ENCODE results near the gene UROC1. TPM values are rescaled to one million over a fixed set of nuclear protein-coding genes. Genes with fewer than 3 reads are reported as not detected.

Gene UROC1
- total RNA-seq, 1 experiment from 2014 or later: not detected

DNA sequence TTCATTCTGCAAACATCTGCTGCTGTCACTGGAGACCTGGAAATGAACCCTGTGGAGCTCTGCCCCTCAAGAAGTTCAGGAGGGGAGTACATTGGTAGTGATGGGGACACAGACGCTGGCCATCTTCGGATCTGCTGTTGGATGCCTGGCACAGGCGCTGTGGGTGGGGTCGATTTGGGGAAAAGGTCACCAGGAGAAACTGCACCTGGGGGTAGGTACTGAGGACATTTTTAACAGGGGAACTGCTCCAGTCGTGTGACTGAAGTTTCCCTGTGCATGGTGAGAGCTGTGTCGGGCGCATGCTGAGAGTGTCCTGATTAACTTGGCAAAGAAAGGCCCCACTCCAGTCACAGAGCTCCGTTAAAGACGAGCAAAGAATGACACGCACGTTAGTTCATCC, 3.4 kb downstream of the UROC1 start:
- no peaks in the 10 kb centered on the region for H3K27me3 Mint-ChIP-seq (ENCODE audit: low read depth)
- H3K9me3 ChIP-seq (ENCODE audit: control insufficient read depth, low read depth, low read length): no peaks in the 10 kb centered on the region
- no peak overlapping the region for H2BK12ac ChIP-seq (ENCODE audit: insufficient read length, low read depth, low read length)
- no peak overlapping the region for H3K4me2 ChIP-seq (ENCODE audit: insufficient read depth, insufficient read length, low read length)
- H3K79me1 ChIP-seq (ENCODE audit: insufficient read depth, low read depth, low read length, poor library complexity, severe bottlenecking): no peaks in the 10 kb centered on the region
- H3K14ac ChIP-seq (ENCODE audit: insufficient read depth, low read length): no peak overlapping the region
- TF ChIP-seq, protein P1, sequence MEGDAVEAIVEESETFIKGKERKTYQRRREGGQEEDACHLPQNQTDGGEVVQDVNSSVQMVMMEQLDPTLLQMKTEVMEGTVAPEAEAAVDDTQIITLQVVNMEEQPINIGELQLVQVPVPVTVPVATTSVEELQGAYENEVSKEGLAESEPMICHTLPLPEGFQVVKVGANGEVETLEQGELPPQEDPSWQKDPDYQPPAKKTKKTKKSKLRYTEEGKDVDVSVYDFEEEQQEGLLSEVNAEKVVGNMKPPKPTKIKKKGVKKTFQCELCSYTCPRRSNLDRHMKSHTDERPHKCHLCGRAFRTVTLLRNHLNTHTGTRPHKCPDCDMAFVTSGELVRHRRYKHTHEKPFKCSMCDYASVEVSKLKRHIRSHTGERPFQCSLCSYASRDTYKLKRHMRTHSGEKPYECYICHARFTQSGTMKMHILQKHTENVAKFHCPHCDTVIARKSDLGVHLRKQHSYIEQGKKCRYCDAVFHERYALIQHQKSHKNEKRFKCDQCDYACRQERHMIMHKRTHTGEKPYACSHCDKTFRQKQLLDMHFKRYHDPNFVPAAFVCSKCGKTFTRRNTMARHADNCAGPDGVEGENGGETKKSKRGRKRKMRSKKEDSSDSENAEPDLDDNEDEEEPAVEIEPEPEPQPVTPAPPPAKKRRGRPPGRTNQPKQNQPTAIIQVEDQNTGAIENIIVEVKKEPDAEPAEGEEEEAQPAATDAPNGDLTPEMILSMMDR (conservative IDR thresholded peaks at IDR 0.05): no peak
- no peak overlapping the region for H2BK120ac ChIP-seq (ENCODE audit: low read depth, low read length, poor library complexity, severe bottlenecking)
- H2BK5ac ChIP-seq (ENCODE audit: insufficient read length, low read length): no peak overlapping the region
- no peak overlapping the region for H3K27ac Mint-ChIP-seq
- H3K36me3 Mint-ChIP-seq (ENCODE audit: insufficient read depth in 1 of 3, low read depth in 3 of 3): no peaks in the 10 kb centered on the region
- H3K27ac ChIP-seq (ENCODE audit: insufficient read length, low read depth, low read length): no peak overlapping the region
- no peaks in the 10 kb centered on the region for H3K27me3 ChIP-seq (ENCODE audit: insufficient read depth, low read length)
- no peaks in the 10 kb centered on the region for H3K9me3 Mint-ChIP-seq
- H4K20me1 ChIP-seq (ENCODE audit: control insufficient read depth, insufficient read depth, insufficient read length): no peaks in the 10 kb centered on the region
- 0 out of 4 replicates have a peak, but pooled peaks cover 0 to 4% of the 10 kb centered on the region in 2 experiments for H3K4me1 Mint-ChIP-seq
- no peak overlapping the region for H4K5ac ChIP-seq (ENCODE audit: insufficient read length, low read depth, low read length)
- H2AFZ ChIP-seq (ENCODE audit: low read length): no peak overlapping the region
- no peak overlapping the region for H3K56ac ChIP-seq (ENCODE audit: insufficient read length, low read depth, low read length)
- H4K91ac ChIP-seq (ENCODE audit: insufficient read length, low read depth, low read length): no peak overlapping the region
- no peak overlapping the region for H3K4ac ChIP-seq (ENCODE audit: low read depth, low read length)
- no peak overlapping the region for H2AK5ac ChIP-seq (ENCODE audit: insufficient read length, low read length)
- no peaks in the 10 kb centered on the region for H3K4me1 ChIP-seq (ENCODE audit: insufficient read depth, low read length)
- no peak overlapping the region for H2BK20ac ChIP-seq (ENCODE audit: low read depth, low read length, poor library complexity, severe bottlenecking)
- H4K8ac ChIP-seq (replicated peaks; ENCODE audit: insufficient read length, low read depth, low read length): no peak overlapping the region
- no peak overlapping the region for H3K23ac ChIP-seq (ENCODE audit: insufficient read length, low read depth, low read length)
- H3K18ac ChIP-seq (ENCODE audit: insufficient read length, low read depth, low read length): no peak overlapping the region
- H3K79me2 ChIP-seq (ENCODE audit: insufficient read depth, low read length): no peaks in the 10 kb centered on the region
- H3K4me3 Mint-ChIP-seq: no peak overlapping the region
- no peaks in the 10 kb centered on the region for H3K23me2 ChIP-seq (ENCODE audit: insufficient read length, low read depth, low read length, poor library complexity, severe bottlenecking)
- H2BK15ac ChIP-seq (ENCODE audit: low read depth, low read length): no peak overlapping the region
- H3K9ac ChIP-seq (ENCODE audit: extremely low read depth, insufficient read length, low read length): no peak overlapping the region
- H3T11ph ChIP-seq (ENCODE audit: low read length): no peak overlapping the region
- no peak for DNase-seq
- WGBS (ENCODE audit: extremely low coverage, insufficient read length, low lambda C conversion rate): no CpG with 5 or more reads among the region's 11 CpGs
